Measurements from ENCODE around the gene GPHN. TPM values are rescaled to one million over a fixed set of nuclear protein-coding genes. Genes with fewer than 3 reads are reported as not detected.

Gene GPHN
- total RNA-seq, 1 experiment from 2014 or later: 18.1 TPM

- TF ChIP-seq E2F1 (CRISPR knock-in tag; IDR thresholded peaks at IDR 0.05) (no peak), IRF1 (CRISPR knock-in tag; IDR thresholded peaks at IDR 0.05) (no peak)
- TF ChIP-seq, protein P1, sequence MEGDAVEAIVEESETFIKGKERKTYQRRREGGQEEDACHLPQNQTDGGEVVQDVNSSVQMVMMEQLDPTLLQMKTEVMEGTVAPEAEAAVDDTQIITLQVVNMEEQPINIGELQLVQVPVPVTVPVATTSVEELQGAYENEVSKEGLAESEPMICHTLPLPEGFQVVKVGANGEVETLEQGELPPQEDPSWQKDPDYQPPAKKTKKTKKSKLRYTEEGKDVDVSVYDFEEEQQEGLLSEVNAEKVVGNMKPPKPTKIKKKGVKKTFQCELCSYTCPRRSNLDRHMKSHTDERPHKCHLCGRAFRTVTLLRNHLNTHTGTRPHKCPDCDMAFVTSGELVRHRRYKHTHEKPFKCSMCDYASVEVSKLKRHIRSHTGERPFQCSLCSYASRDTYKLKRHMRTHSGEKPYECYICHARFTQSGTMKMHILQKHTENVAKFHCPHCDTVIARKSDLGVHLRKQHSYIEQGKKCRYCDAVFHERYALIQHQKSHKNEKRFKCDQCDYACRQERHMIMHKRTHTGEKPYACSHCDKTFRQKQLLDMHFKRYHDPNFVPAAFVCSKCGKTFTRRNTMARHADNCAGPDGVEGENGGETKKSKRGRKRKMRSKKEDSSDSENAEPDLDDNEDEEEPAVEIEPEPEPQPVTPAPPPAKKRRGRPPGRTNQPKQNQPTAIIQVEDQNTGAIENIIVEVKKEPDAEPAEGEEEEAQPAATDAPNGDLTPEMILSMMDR (IDR thresholded peaks at IDR 0.05): no peak
- TF ChIP-seq, protein P2, sequence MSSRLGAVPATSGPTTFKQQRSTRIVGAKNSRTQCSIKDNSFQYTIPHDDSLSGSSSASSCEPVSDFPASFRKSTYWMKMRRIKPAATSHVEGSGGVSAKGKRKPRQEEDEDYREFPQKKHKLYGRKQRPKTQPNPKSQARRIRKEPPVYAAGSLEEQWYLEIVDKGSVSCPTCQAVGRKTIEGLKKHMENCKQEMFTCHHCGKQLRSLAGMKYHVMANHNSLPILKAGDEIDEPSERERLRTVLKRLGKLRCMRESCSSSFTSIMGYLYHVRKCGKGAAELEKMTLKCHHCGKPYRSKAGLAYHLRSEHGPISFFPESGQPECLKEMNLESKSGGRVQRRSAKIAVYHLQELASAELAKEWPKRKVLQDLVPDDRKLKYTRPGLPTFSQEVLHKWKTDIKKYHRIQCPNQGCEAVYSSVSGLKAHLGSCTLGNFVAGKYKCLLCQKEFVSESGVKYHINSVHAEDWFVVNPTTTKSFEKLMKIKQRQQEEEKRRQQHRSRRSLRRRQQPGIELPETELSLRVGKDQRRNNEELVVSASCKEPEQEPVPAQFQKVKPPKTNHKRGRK (CRISPR knock-in tag; IDR thresholded peaks at IDR 0.05; ENCODE audit: borderline replicate concordance): no peak
These were observed 144.7 kb downstream of the GPHN start (continued) for GRCh38 chr14:66652525-66653106.

DNA sequence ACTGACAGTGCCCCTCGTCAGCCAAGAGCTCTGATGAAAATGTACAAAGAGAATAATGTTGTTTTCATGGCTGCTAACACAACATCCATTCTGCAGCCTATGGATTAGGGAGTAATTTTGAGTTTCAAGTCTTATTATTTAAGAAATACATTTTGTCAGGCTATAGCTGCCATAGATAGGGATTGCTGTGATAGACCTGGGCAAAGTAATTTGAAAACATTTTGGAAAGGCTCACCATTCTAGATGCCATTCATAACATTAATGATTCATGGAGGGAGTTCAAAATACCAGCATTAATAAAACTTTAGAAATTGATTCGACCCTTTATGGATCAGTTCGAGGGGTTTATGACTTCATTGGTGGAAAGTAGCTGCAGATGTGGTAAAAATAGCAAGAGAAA lies 149.8 kb downstream of the GPHN start:
- Mint-ChIP-seq H3K27ac (no peak overlapping the region), H3K27me3 (ENCODE audit: low read depth) (no peaks in the 10 kb centered on the region; the same call in 1 of the 2 replicates), H3K4me3 (no peak overlapping the region), H3K36me3 (peaks cover 26% of the 10 kb centered on the region), H3K9me3 (peaks cover 32% of the 10 kb centered on the region), H3K4me1 (0 out of 2 replicates have a peak, but pooled peaks cover 2% of the 10 kb centered on the region)
- ChIA-PET CTCF (no interaction called here), POLR2A (no interaction called here)
- DNase-seq (ENCODE audit: low spot score) (no peak), ATAC-seq (no peak)
- TF ChIP-seq OVOL2 (CRISPR knock-in tag; IDR thresholded peaks at IDR 0.05; ENCODE audit: borderline replicate concordance): no peak

DNA sequence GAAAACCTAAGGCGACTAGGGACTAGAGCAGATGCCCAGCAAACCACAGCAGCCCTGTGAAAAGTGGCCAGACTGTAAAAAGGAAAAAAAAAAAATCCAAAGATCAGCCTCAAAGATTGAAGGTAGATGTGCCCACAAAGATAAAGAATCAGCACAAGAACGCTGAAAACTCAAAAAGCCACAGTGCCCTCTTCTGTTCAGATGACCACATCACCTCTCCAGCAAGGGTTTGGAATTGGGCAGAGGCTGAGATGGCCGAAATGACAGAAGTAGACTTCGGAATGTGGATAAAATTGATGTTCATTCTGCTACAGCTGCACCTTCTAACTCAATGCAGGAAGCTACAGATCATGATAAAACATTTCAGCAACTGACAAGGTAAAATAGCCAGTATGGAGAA lies 154.4 kb downstream of the GPHN start:
- ChIA-PET CTCF (interaction anchor here (0.6 to 2.1 kb wide), 5 partner anchors 10 to 303 kb away, joined by 3 to 16 read pairs (median 4); no protein-coding TSS in a partner anchor), POLR2A (no interaction called here)
- DNase-seq (ENCODE audit: low spot score) (peak; percentile 21), ATAC-seq (peak; percentile 83)
- Mint-ChIP-seq H3K9me3 (peaks cover 39% of the 10 kb centered on the region), H3K27me3 (ENCODE audit: low read depth) (no peaks in the 10 kb centered on the region; the same call in 1 of the 2 replicates), H3K27ac (no peak overlapping the region), H3K4me3 (no peak overlapping the region), H3K36me3 (peaks cover 31% of the 10 kb centered on the region), H3K4me1 (no peaks in the 10 kb centered on the region)
- TF ChIP-seq, protein P1 (IDR thresholded peaks at IDR 0.05): 0 out of 2 replicates have a peak, but pooled peaks have one; percentile 27
- TF ChIP-seq MAX (CRISPR knock-in tag; IDR thresholded peaks at IDR 0.05): no peak

GRCh38 chr14:66677780-66678179 lies 169.8 kb downstream of the GPHN start:
- no peak for ATAC-seq
- no peak for DNase-seq (ENCODE audit: low spot score)
- ChIA-PET POLR2A (no interaction called here), CTCF (no interaction called here)
- H3K27me3 Mint-ChIP-seq (ENCODE audit: low read depth): no peaks in the 10 kb centered on the region
- H3K4me3 Mint-ChIP-seq: no peak overlapping the region
- H3K36me3 Mint-ChIP-seq: peaks cover 40% of the 10 kb centered on the region
- peaks cover 42% of the 10 kb centered on the region for H3K9me3 Mint-ChIP-seq
- TF ChIP-seq ZNF121 (CRISPR knock-in tag; IDR thresholded peaks at IDR 0.05): no peak
- H3K4me1 Mint-ChIP-seq: no peaks in the 10 kb centered on the region
- H3K27ac Mint-ChIP-seq: no peak overlapping the region

DNA sequence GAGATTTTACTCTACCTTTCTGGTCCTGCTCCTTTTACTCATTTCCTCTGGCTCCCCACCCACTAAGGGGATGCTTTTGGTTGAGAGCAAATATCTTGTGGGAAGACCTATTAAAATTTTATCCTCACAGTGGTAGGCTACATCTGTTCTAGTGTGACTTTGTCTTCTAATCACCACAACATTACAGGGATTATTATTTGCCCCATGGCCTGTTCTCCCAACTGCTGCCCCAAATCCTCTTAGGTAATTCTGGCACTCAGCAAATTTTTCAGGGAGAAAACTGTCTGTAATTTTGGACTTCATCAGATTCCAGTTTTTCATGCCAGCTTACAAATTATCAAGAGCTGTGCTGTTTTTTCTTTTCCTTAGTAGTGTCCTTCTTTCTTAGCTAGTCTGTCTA lies 172.3 kb downstream of the GPHN start:
- Mint-ChIP-seq H3K4me3 (no peak overlapping the region), H3K4me1 (no peaks in the 10 kb centered on the region), H3K9me3 (peaks cover 47% of the 10 kb centered on the region), H3K27ac (no peak overlapping the region), H3K27me3 (ENCODE audit: low read depth) (no peaks in the 10 kb centered on the region), H3K36me3 (peaks cover 50% of the 10 kb centered on the region)
- ChIA-PET CTCF (no interaction called here), POLR2A (no interaction called here)
- DNase-seq (ENCODE audit: low spot score) (no peak), ATAC-seq (no peak)
- no peak for TF ChIP-seq MYBL2 (CRISPR knock-in tag; IDR thresholded peaks at IDR 0.05)
- TF ChIP-seq NR2C2 (CRISPR knock-in tag; IDR thresholded peaks at IDR 0.05): no peak
- no peak for TF ChIP-seq NR1H2 (CRISPR knock-in tag; IDR thresholded peaks at IDR 0.05)
- TF ChIP-seq E2F1 (CRISPR knock-in tag; IDR thresholded peaks at IDR 0.05): no peak
- no peak for TF ChIP-seq ZBTB21 (CRISPR knock-in tag; IDR thresholded peaks at IDR 0.05; ENCODE audit: borderline replicate concordance)
- no peak for TF ChIP-seq PRDM15 (CRISPR knock-in tag; IDR thresholded peaks at IDR 0.05)
- no peak for TF ChIP-seq MXD4 (CRISPR knock-in tag; IDR thresholded peaks at IDR 0.05; ENCODE audit: borderline replicate concordance)
